ENCODE results near the gene DDX60. TPM values are rescaled to one million over a fixed set of nuclear protein-coding genes. Genes with fewer than 3 reads are reported as not detected.

DDX60 gene
- polyA plus RNA-seq, 1 donor from 2014 or later = not detected

DNA sequence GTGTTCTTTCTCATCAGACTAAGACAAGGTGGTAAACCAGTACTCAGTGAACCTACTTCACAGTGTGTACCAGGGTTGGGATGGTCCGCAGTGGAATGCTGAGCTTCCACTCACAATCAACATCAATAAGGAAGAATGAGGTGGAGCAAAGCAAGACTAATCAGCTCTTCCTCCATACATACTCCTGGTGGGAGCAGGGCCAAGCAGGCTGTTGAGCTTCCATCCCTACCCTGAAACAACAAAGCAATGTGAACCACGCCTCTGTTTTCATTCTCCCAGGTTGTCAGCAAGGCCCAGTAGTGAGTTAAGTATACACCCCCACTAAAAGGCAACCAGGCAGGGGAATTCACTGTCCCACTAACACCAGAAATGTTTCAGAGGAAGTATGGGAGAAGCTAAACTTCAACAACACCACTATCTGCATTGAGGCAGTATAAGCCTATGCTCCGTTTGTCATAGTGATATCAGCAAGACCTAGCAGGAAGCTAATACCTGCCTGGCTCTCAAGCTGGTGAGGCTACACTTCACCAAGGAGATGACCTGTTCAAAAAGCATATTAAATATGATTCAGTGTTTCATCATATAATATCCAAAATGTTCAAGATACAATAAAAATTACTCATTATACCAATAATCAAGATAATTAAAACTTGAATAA is 109.5 kb downstream of the DDX60 start:
- H3K36me3 ChIP-seq (ENCODE audit: insufficient read depth, low read length) = no peaks in the 10 kb centered on the region
- no peak overlapping the region for H3K4me3 ChIP-seq (ENCODE audit: low read length)
- H3K9ac ChIP-seq (ENCODE audit: low read length) = no peak overlapping the region

DNA sequence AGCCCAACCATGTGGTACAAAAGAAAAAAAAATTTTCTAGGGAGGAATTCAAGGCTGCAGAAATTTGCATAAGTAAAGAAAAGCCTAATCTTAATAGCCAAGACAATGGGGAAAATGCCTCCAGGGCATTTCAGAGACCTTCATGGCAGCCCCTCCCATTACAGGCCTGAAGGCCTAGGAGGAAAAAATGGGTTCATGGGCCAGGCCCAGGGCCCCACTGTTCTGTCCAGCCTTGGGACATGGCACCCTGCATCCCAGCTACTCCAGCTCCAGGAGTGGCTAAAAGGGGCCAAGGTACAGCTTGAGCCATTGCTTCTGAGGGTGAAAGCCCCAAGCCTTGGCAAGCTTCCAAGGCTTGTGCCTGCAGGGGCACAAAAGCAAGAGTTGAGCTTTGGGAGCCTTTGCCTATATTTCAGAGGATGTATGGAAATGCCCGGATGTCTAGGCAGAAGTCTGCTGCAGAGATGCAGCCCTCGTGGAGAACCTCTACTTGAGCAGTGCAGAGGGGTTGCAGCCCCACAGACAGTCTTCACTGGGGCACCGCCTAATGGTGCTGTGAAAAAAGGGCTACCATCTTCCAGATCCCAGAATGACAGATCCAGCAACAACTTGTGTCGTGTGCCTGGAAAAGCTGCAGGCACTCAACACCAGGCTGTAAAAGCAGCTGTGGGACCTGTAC is 115.2 kb downstream of the DDX60 start:
- H3K9ac ChIP-seq (ENCODE audit: low read length) = no peak overlapping the region
- H3K27me3 ChIP-seq (ENCODE audit: insufficient read depth, low read depth, low read length) = no peaks in the 10 kb centered on the region
- H3F3A ChIP-seq (ENCODE audit: insufficient read depth, low read length, poor library complexity, severe bottlenecking) = no peaks in the 10 kb centered on the region
- H3K79me2 ChIP-seq (replicated peaks; ENCODE audit: insufficient read depth, low read length) = no peaks in the 10 kb centered on the region
- H4K20me1 ChIP-seq (ENCODE audit: insufficient read depth) = no peaks in the 10 kb centered on the region
- H3K9me3 ChIP-seq (ENCODE audit: low read length) = peaks cover 8% of the 10 kb centered on the region
- H3K4me3 ChIP-seq (ENCODE audit: low read length) = no peak overlapping the region
- no peak overlapping the region for H3K4me2 ChIP-seq (ENCODE audit: low read length)
- no peaks in the 10 kb centered on the region for H3K36me3 ChIP-seq (ENCODE audit: insufficient read depth, low read length)
- no peak overlapping the region for H3K27ac ChIP-seq (ENCODE audit: low read length)
- no peak overlapping the region for H2AFZ ChIP-seq (ENCODE audit: low read depth, low read length)
- no peaks in the 10 kb centered on the region for H3K9me2 ChIP-seq (ENCODE audit: insufficient read depth, low read length)
- TF ChIP-seq SMC3 (conservative IDR thresholded peaks at IDR 0.05; ENCODE audit: poor library complexity) (no peak), EZH2 (IDR thresholded peaks at IDR 0.05; ENCODE audit: borderline replicate concordance, insufficient read depth, low read length, poor library complexity, severe bottlenecking) (no peak), TAF1 (IDR thresholded peaks at IDR 0.05; ENCODE audit: low read depth) (no peak), MXI1 (conservative IDR thresholded peaks at IDR 0.05; ENCODE audit: poor library complexity, severe bottlenecking) (no peak), EP300 (conservative IDR thresholded peaks at IDR 0.05; ENCODE audit: poor library complexity, severe bottlenecking) (no peak)
- TF ChIP-seq, protein P1, sequence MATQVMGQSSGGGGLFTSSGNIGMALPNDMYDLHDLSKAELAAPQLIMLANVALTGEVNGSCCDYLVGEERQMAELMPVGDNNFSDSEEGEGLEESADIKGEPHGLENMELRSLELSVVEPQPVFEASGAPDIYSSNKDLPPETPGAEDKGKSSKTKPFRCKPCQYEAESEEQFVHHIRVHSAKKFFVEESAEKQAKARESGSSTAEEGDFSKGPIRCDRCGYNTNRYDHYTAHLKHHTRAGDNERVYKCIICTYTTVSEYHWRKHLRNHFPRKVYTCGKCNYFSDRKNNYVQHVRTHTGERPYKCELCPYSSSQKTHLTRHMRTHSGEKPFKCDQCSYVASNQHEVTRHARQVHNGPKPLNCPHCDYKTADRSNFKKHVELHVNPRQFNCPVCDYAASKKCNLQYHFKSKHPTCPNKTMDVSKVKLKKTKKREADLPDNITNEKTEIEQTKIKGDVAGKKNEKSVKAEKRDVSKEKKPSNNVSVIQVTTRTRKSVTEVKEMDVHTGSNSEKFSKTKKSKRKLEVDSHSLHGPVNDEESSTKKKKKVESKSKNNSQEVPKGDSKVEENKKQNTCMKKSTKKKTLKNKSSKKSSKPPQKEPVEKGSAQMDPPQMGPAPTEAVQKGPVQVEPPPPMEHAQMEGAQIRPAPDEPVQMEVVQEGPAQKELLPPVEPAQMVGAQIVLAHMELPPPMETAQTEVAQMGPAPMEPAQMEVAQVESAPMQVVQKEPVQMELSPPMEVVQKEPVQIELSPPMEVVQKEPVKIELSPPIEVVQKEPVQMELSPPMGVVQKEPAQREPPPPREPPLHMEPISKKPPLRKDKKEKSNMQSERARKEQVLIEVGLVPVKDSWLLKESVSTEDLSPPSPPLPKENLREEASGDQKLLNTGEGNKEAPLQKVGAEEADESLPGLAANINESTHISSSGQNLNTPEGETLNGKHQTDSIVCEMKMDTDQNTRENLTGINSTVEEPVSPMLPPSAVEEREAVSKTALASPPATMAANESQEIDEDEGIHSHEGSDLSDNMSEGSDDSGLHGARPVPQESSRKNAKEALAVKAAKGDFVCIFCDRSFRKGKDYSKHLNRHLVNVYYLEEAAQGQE (IDR thresholded peaks at IDR 0.05; ENCODE audit: borderline replicate concordance) = no peak

More for the DNA sequence above, 109.5 kb downstream of the DDX60 start:
- no peak overlapping the region for H3K4me2 ChIP-seq (ENCODE audit: low read length)
- no peak overlapping the region for H3K27ac ChIP-seq (ENCODE audit: low read length)
- H3K9me3 ChIP-seq (ENCODE audit: low read length) = no peaks in the 10 kb centered on the region
- no peaks in the 10 kb centered on the region for H3F3A ChIP-seq (ENCODE audit: insufficient read depth, low read length, poor library complexity, severe bottlenecking)
- no peaks in the 10 kb centered on the region for H3K9me2 ChIP-seq (ENCODE audit: insufficient read depth, low read length)
- no peaks in the 10 kb centered on the region for H4K20me1 ChIP-seq (ENCODE audit: insufficient read depth)
- TF ChIP-seq TAF1 (IDR thresholded peaks at IDR 0.05; ENCODE audit: low read depth) = no peak
- TF ChIP-seq EZH2 (IDR thresholded peaks at IDR 0.05; ENCODE audit: borderline replicate concordance, insufficient read depth, low read length, poor library complexity, severe bottlenecking) = no peak
- TF ChIP-seq CTCF (IDR thresholded peaks at IDR 0.05; ENCODE audit: poor library complexity, severe bottlenecking) = no peak
- no peak for TF ChIP-seq RAD21 (conservative IDR thresholded peaks at IDR 0.05)
- TF ChIP-seq POLR2AphosphoS5 (IDR thresholded peaks at IDR 0.05) = no peak
- TF ChIP-seq EP300 (conservative IDR thresholded peaks at IDR 0.05; ENCODE audit: poor library complexity, severe bottlenecking) = no peak
- TF ChIP-seq, protein P1 (IDR thresholded peaks at IDR 0.05; ENCODE audit: borderline replicate concordance) = no peak
- TF ChIP-seq MXI1 (conservative IDR thresholded peaks at IDR 0.05; ENCODE audit: poor library complexity, severe bottlenecking) = no peak
- TF ChIP-seq SMC3 (conservative IDR thresholded peaks at IDR 0.05; ENCODE audit: poor library complexity) = no peak
- H3K79me2 ChIP-seq (replicated peaks; ENCODE audit: insufficient read depth, low read length) = no peaks in the 10 kb centered on the region
- H2AFZ ChIP-seq (ENCODE audit: low read depth, low read length) = no peak overlapping the region
- H3K27me3 ChIP-seq (ENCODE audit: insufficient read depth, low read depth, low read length) = no peaks in the 10 kb centered on the region

Data from neural cell (in vitro differentiated cells).